ENCODE results near the gene PCDHGA2. TPM values are rescaled to one million over a fixed set of nuclear protein-coding genes. Genes with fewer than 3 reads are reported as not detected.

Gene PCDHGA2
- total and polyA plus RNA-seq, 9 of the 15 experiments (the other 6 are each of a cell fraction or from before 2014, with no cell fraction given), result 0.07 to 0.27 (median 0.15) TPM; not detected in 2

DNA sequence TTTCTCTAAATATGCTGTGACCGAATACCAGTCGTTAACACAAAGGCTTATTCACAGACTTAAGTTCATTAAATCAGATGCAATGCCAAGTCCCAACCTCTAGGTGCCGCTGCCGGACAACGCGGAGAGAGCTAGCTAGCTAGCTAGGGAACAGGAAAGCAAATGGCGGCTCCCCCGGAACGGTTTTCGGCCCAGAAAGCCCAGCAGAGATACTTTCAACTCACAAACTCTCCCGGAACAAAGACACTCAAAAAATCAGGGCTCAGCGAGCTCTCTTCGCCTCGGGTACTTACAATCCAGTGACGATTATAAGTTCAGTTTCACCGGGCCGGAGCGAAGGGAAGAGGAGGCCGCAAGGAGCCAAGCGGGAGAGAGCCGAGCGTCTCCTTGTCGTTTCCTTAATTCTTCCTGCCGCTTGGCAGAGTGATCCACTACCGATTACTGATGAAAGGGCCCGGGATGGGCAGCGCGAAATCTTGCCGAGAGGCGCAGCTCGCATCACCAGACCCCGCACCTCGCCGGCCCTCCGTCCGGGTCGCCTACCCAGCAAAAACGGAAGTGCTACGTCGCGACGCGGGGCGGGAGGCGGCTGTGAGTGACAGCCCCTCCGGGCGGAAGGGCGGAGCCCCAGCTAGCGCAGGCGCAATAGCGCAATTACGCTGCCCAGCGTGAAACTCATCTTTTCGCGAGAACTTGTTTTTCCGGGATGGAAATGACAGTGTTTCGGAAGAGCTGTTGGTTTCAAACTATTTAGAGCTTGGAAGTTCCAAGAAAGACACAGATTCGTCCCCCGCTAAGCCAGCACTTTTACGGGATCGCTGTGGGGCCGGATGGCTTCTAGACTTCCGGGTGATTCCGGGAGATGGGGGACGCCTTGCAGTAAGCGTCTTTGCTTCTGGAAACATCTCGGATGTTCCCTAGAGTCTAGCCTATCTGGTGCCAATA, 18.1 kb upstream of the PCDHGA2 start, which contains the start of gene TAF7 (continued):
- peak; percentile 51 for TF ChIP-seq FIP1L1 (IDR thresholded peaks at IDR 0.05; ENCODE audit: low read depth, low read length, poor library complexity, severe bottlenecking)
- no peak for TF ChIP-seq ZNF134 (CRISPR knock-in tag; conservative IDR thresholded peaks at IDR 0.05)
- no peak for TF ChIP-seq MCM7 (IDR thresholded peaks at IDR 0.05)
- TF ChIP-seq ZNF707 (CRISPR knock-in tag; conservative IDR thresholded peaks at IDR 0.05), result no peak
- peak; percentile 46 for TF ChIP-seq JUND (IDR thresholded peaks at IDR 0.05; ENCODE audit: borderline replicate concordance, low read depth, low read length)
- TF ChIP-seq JUND (tag; IDR thresholded peaks at IDR 0.05; ENCODE audit: borderline replicate concordance, low read depth, low read length), result no peak; the same call in 1 of the 3 replicates
- TF ChIP-seq, protein P1, sequence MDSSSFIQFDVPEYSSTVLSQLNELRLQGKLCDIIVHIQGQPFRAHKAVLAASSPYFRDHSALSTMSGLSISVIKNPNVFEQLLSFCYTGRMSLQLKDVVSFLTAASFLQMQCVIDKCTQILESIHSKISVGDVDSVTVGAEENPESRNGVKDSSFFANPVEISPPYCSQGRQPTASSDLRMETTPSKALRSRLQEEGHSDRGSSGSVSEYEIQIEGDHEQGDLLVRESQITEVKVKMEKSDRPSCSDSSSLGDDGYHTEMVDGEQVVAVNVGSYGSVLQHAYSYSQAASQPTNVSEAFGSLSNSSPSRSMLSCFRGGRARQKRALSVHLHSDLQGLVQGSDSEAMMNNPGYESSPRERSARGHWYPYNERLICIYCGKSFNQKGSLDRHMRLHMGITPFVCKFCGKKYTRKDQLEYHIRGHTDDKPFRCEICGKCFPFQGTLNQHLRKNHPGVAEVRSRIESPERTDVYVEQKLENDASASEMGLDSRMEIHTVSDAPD (CRISPR knock-in tag; IDR thresholded peaks at IDR 0.05), result no peak
- no peak for TF ChIP-seq ZNF175 (CRISPR knock-in tag; IDR thresholded peaks at IDR 0.05; ENCODE audit: low read depth)
- TF ChIP-seq, protein P2, sequence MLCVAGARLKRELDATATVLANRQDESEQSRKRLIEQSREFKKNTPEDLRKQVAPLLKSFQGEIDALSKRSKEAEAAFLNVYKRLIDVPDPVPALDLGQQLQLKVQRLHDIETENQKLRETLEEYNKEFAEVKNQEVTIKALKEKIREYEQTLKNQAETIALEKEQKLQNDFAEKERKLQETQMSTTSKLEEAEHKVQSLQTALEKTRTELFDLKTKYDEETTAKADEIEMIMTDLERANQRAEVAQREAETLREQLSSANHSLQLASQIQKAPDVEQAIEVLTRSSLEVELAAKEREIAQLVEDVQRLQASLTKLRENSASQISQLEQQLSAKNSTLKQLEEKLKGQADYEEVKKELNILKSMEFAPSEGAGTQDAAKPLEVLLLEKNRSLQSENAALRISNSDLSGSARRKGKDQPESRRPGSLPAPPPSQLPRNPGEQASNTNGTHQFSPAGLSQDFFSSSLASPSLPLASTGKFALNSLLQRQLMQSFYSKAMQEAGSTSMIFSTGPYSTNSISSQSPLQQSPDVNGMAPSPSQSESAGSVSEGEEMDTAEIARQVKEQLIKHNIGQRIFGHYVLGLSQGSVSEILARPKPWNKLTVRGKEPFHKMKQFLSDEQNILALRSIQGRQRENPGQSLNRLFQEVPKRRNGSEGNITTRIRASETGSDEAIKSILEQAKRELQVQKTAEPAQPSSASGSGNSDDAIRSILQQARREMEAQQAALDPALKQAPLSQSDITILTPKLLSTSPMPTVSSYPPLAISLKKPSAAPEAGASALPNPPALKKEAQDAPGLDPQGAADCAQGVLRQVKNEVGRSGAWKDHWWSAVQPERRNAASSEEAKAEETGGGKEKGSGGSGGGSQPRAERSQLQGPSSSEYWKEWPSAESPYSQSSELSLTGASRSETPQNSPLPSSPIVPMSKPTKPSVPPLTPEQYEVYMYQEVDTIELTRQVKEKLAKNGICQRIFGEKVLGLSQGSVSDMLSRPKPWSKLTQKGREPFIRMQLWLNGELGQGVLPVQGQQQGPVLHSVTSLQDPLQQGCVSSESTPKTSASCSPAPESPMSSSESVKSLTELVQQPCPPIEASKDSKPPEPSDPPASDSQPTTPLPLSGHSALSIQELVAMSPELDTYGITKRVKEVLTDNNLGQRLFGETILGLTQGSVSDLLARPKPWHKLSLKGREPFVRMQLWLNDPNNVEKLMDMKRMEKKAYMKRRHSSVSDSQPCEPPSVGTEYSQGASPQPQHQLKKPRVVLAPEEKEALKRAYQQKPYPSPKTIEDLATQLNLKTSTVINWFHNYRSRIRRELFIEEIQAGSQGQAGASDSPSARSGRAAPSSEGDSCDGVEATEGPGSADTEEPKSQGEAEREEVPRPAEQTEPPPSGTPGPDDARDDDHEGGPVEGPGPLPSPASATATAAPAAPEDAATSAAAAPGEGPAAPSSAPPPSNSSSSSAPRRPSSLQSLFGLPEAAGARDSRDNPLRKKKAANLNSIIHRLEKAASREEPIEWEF (CRISPR knock-in tag; IDR thresholded peaks at IDR 0.05), result no peak
- TF ChIP-seq NFE2 (IDR thresholded peaks at IDR 0.05; ENCODE audit: low read depth), result no peak
- TF ChIP-seq HDGF (IDR thresholded peaks at IDR 0.05), result no peak
- TF ChIP-seq, protein P3, sequence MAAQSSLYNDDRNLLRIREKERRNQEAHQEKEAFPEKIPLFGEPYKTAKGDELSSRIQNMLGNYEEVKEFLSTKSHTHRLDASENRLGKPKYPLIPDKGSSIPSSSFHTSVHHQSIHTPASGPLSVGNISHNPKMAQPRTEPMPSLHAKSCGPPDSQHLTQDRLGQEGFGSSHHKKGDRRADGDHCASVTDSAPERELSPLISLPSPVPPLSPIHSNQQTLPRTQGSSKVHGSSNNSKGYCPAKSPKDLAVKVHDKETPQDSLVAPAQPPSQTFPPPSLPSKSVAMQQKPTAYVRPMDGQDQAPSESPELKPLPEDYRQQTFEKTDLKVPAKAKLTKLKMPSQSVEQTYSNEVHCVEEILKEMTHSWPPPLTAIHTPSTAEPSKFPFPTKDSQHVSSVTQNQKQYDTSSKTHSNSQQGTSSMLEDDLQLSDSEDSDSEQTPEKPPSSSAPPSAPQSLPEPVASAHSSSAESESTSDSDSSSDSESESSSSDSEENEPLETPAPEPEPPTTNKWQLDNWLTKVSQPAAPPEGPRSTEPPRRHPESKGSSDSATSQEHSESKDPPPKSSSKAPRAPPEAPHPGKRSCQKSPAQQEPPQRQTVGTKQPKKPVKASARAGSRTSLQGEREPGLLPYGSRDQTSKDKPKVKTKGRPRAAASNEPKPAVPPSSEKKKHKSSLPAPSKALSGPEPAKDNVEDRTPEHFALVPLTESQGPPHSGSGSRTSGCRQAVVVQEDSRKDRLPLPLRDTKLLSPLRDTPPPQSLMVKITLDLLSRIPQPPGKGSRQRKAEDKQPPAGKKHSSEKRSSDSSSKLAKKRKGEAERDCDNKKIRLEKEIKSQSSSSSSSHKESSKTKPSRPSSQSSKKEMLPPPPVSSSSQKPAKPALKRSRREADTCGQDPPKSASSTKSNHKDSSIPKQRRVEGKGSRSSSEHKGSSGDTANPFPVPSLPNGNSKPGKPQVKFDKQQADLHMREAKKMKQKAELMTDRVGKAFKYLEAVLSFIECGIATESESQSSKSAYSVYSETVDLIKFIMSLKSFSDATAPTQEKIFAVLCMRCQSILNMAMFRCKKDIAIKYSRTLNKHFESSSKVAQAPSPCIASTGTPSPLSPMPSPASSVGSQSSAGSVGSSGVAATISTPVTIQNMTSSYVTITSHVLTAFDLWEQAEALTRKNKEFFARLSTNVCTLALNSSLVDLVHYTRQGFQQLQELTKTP (IDR thresholded peaks at IDR 0.05; ENCODE audit: low read depth in 1 of 2, partially characterized antibody in 2 of 2), result no peak
- TF ChIP-seq, protein P4, sequence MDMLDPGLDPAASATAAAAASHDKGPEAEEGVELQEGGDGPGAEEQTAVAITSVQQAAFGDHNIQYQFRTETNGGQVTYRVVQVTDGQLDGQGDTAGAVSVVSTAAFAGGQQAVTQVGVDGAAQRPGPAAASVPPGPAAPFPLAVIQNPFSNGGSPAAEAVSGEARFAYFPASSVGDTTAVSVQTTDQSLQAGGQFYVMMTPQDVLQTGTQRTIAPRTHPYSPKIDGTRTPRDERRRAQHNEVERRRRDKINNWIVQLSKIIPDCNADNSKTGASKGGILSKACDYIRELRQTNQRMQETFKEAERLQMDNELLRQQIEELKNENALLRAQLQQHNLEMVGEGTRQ (CRISPR knock-in tag; IDR thresholded peaks at IDR 0.05), result no peak
